Heart right ventricle (tissue), 16 donors: ENCODE results near the gene KIF1A. TPM values are rescaled to one million over a fixed set of nuclear protein-coding genes. Genes with fewer than 3 reads are reported as not detected.

ENCODE experiments used
- ATAC-seq, 8 donors: fragments of 200-7000 bp; cut with Tn5 transposase; one replicate each; pipeline ENCODE4 v1.9.1; 2020; ENCODE audit warnings: mild to moderate bottlenecking in 8 of 8, moderate library complexity in 8 of 8, moderate number of reproducible peaks in 1 of 8
- DNase-seq, 2 donors: peaks; one replicate each; pipeline ENCODE4 v3.0.0-alpha.2; 2020
- H3K27ac ChIP-seq, 10 donors: fragments of 200-600 bp; sonication (generic) in 2 of 10; one replicate each; pipeline versions ENCODE4 v1.5.0 to v1.8.0; 2020 to 2022; ENCODE audit warnings: mild to moderate bottlenecking in 3 of 10
- H3K27me3 ChIP-seq, 7 donors: fragments of 200-600 bp; one replicate each; pipeline ENCODE4 v1.8.0; 2021 to 2022; ENCODE audit warnings: mild to moderate bottlenecking in 2 of 7
- H3K36me3 ChIP-seq, 9 donors: fragments of 200-600 bp; sonication (generic) in 1 of 9; one replicate each; pipeline versions ENCODE4 v1.5.0 to v1.8.0; 2020 to 2022; ENCODE audit warnings: mild to moderate bottlenecking in 2 of 9
- H3K4me1 ChIP-seq, 9 donors: fragments of 200-600 bp; sonication (generic) in 1 of 9; one replicate each; pipeline versions ENCODE4 v1.5.0 to v1.8.0; 2020 to 2022; ENCODE audit warnings: mild to moderate bottlenecking in 4 of 9
- H3K4me3 ChIP-seq, 10 donors: fragments of 200-600 bp; sonication (generic) in 2 of 10; one replicate each; pipeline versions ENCODE4 v1.5.0 to v1.8.0; 2020 to 2022; ENCODE audit warnings: mild to moderate bottlenecking in 7 of 10, moderate library complexity in 2 of 10
- H3K9me3 ChIP-seq, 11 donors: fragments of 200-600 bp in 10 of 11; sonication (generic) in 2 of 11; one replicate each; pipeline versions ENCODE4 v1.5.0 to v1.8.0; 2013 to 2022; ENCODE audit warnings: mild to moderate bottlenecking in 2 of 11, control low read depth in 1 of 11, moderate library complexity in 1 of 11
- WGBS, 2 donors: extraction: QIAGEN DNeasy Blood & Tissue Kit; methylation state at CpG; one replicate each; pipeline ENCODE4 v1.1.7; 2013; ENCODE audit warnings: inconsistent platforms in 1 of 2; 5-methylcytosine and 5-hydroxymethylcytosine counted together
- intact Hi-C, 10 donors: fragments of 100-400 bp; cut with DNase I; formaldehyde crosslinking; loops; one replicate each; pipeline versions ENCODE4 v1.11.1 to v1.14.2; 2022
- polyA plus RNA-seq, 2 donors: library from polyadenylated mRNA; stranded (reverse); fragments of 200-250 nt; gene quantifications; one replicate each; pipeline ENCODE4 v1.2.3, GENCODE V29; 2013
- total RNA-seq, 10 donors: library from RNA; stranded (reverse); fragmentation: NEBNext Ultra II Directional in 3 of 10; extraction: Animal tissue kit (Norgen Biotek cat#: 25700) in 3 of 10; gene quantifications; one replicate each; pipeline versions ENCODE4 v1.2.1 to v1.2.4, GENCODE V29; 2021 to 2023
- TF ChIP-seq, protein P1 (sequence below), 9 donors: fragments of 200-600 bp; sonication (generic) in 2 of 9; IDR thresholded peaks; one replicate each; pipeline versions ENCODE4 v1.5.0 to v1.8.0; 2021 to 2022; ENCODE audit warnings: antibody characterized with exemption in 9 of 9, mild to moderate bottlenecking in 5 of 9, moderate library complexity in 1 of 9
- donor health status: Arrhythmogenic right ventricular cardiomyopathy.
- donor health status: ischemic (EF 13 %, LVEDD 7.1; RV severe dilation, severe dysfunction).
- donor health status: healthy with polysubstance abuse.
- donor health status: DM: no; HTN: yes; CAD: no.
- donor health status: DM: no; HTN: no; CAD: no.
- donor health status: ischemic (EF 25% LVEDD 6.9; RV normal size, moderate dysfunction).
- donor health status: ischemic (EF 25% LVEDD 5.7; RV mildly dilated, moderate dysfunction).
- donor health status: healthy.
- donor health status: DM: yes; HTN: yes; CAD: no.
- donor health status: Ischemic cardiomyopathy.
- donor health status: ischemic (EF 35%, LVEDD 5.7; RV mildly dilated, moderate dysfunction).
- donor health status: nonischemic (EF 11% LVEDD 7.7; RV severe dilation, severe dysfunction).
- donor health status: DM: yes; HTN: yes; CAD: no.
- donor health status: PGD.
- donor health status: ischemic (EF 29% LVEDD 5.4; RV normal size, mild dysfunction).
- donor health status: nonischemic (EF 23%, LVEDD 6.1; RV moderate dilation, normal function).

Gene KIF1A
- total and polyA plus RNA-seq, 12 donors, result 0.37 to 21.4 (median 1.4) TPM

GRCh38 chr2:240727913-240728312 is 92.1 kb downstream of the KIF1A start:
- TF ChIP-seq, protein P1, sequence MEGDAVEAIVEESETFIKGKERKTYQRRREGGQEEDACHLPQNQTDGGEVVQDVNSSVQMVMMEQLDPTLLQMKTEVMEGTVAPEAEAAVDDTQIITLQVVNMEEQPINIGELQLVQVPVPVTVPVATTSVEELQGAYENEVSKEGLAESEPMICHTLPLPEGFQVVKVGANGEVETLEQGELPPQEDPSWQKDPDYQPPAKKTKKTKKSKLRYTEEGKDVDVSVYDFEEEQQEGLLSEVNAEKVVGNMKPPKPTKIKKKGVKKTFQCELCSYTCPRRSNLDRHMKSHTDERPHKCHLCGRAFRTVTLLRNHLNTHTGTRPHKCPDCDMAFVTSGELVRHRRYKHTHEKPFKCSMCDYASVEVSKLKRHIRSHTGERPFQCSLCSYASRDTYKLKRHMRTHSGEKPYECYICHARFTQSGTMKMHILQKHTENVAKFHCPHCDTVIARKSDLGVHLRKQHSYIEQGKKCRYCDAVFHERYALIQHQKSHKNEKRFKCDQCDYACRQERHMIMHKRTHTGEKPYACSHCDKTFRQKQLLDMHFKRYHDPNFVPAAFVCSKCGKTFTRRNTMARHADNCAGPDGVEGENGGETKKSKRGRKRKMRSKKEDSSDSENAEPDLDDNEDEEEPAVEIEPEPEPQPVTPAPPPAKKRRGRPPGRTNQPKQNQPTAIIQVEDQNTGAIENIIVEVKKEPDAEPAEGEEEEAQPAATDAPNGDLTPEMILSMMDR (IDR thresholded peaks at IDR 0.05), result no peak
- ATAC-seq (no peak), DNase-seq (no peak)
- no peaks in the 10 kb centered on the region for H3K36me3 ChIP-seq
- intact Hi-C loops, result no loop called here
- H3K4me1 ChIP-seq, result no peaks in the 10 kb centered on the region
- H3K27ac ChIP-seq, result no peak overlapping the region
- WGBS, 2 donors, result 86 to 90% methylated on average over 15 of the region's 15 CpGs
- no peak overlapping the region for H3K4me3 ChIP-seq
- H3K27me3 ChIP-seq, result peaks cover 0 to 29% (median 16%) of the 10 kb centered on the region in 7 donors
- no peaks in the 10 kb centered on the region for H3K9me3 ChIP-seq

DNA sequence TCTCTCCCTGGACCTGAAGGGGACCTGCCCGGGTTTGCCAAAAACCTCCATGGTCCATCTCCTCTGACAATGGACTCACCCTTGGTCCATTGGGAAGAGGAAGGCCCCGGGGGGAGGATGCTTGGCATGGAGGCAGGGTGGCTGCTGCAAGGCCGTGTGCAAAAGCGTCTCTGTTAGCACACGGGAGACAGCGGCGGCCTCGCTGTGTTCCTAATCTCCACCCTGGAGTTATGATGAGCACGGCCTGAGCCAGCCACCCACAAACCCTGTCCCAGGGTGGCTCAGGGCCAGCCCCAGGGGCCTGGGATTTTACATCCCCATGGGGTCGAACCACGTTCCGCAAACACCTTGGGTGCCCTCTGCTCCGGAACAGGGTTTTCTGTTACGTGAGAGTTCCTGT is 92.6 kb downstream of the KIF1A start:
- no peak for DNase-seq
- 85 to 86% methylated on average over 14 of the region's 14 CpGs for WGBS, 2 donors
- no peaks in the 10 kb centered on the region for H3K36me3 ChIP-seq
- intact Hi-C loops, result no loop called here
- peaks cover 0 to 29% (median 16%) of the 10 kb centered on the region in 7 donors for H3K27me3 ChIP-seq
- H3K27ac ChIP-seq, result no peak overlapping the region
- no peaks in the 10 kb centered on the region for H3K9me3 ChIP-seq
- no peak overlapping the region for H3K4me3 ChIP-seq
- H3K4me1 ChIP-seq, result no peaks in the 10 kb centered on the region
- TF ChIP-seq, protein P1 (IDR thresholded peaks at IDR 0.05), result no peak
- no peak for ATAC-seq

GRCh38 chr2:240726876-240727275 is 93.1 kb downstream of the KIF1A start:
- 85 to 88% methylated on average over 14 of the region's 14 CpGs for WGBS, 2 donors
- no peaks in the 10 kb centered on the region for H3K4me1 ChIP-seq
- ATAC-seq (no peak), DNase-seq (no peak)
- H3K27me3 ChIP-seq, result peaks cover 0 to 34% (median 16%) of the 10 kb centered on the region in 7 donors
- TF ChIP-seq, protein P1 (IDR thresholded peaks at IDR 0.05), result no peak
- no peaks in the 10 kb centered on the region for H3K9me3 ChIP-seq
- no peak overlapping the region for H3K27ac ChIP-seq
- H3K4me3 ChIP-seq, result no peak overlapping the region
- no peaks in the 10 kb centered on the region for H3K36me3 ChIP-seq
- intact Hi-C loops, result no loop called here

GRCh38 chr2:240725671-240726070 is 94.3 kb downstream of the KIF1A start:
- TF ChIP-seq, protein P1 (IDR thresholded peaks at IDR 0.05), result no peak
- no peaks in the 10 kb centered on the region for H3K4me1 ChIP-seq
- no peak overlapping the region for H3K4me3 ChIP-seq
- no peak for DNase-seq
- peaks cover 0 to 31% (median 14%) of the 10 kb centered on the region in 7 donors for H3K27me3 ChIP-seq
- H3K36me3 ChIP-seq, result no peaks in the 10 kb centered on the region
- no peaks in the 10 kb centered on the region for H3K9me3 ChIP-seq
- no peak for ATAC-seq
- WGBS, 2 donors, result 75% methylated on average over 7 of the region's 7 CpGs
- no peak overlapping the region for H3K27ac ChIP-seq
- intact Hi-C loops, result no loop called here
